H9 (cell line): ENCODE data around the gene FMOD. TPM values are rescaled to one million over a fixed set of nuclear protein-coding genes. Genes with fewer than 3 reads are reported as not detected.

Experiments
- DNase-seq: peaks from one replicate; pipeline ENCODE4 v3.0.0-alpha.2; 2017
- H2AFZ ChIP-seq: one replicate; pipeline ENCODE4 v1.6.1; 2013; ENCODE audit warnings: mild to moderate bottlenecking, low read length, control low read depth, moderate library complexity
- H2AK5ac ChIP-seq: 2 replicates; pipeline ENCODE4 v1.6.1; 2013; ENCODE audit warnings: low read length, control low read depth, mixed read lengths; ENCODE audit not compliant: insufficient read length
- H2BK120ac ChIP-seq: one replicate; pipeline ENCODE4 v1.6.1; 2013; ENCODE audit warnings: low read depth, mild to moderate bottlenecking, low read length, control low read depth, inconsistent platforms; ENCODE audit not compliant: poor library complexity, severe bottlenecking
- H2BK12ac ChIP-seq: 2 replicates; pipeline ENCODE4 v1.6.1; 2013; ENCODE audit warnings: low read length, control low read depth, mixed read lengths, low read depth; ENCODE audit not compliant: insufficient read length
- H2BK15ac ChIP-seq: 2 replicates; pipeline ENCODE4 v1.6.1; 2013; ENCODE audit warnings: low read depth, low read length, control low read depth
- H2BK20ac ChIP-seq: one replicate; pipeline ENCODE4 v1.6.1; 2013; ENCODE audit warnings: low read depth, mild to moderate bottlenecking, low read length, control low read depth, inconsistent platforms; ENCODE audit not compliant: poor library complexity, severe bottlenecking
- H2BK5ac ChIP-seq: 2 replicates; pipeline ENCODE4 v1.6.1; 2013; ENCODE audit warnings: low read length, control low read depth, mixed read lengths; ENCODE audit not compliant: insufficient read length
- H3K14ac ChIP-seq: 2 replicates; pipeline ENCODE4 v1.6.1; 2013; ENCODE audit warnings: low read length, control low read depth; ENCODE audit not compliant: insufficient read depth
- H3K18ac ChIP-seq: 2 replicates; pipeline ENCODE4 v1.6.1; 2013; ENCODE audit warnings: low read depth, mild to moderate bottlenecking, mixed read lengths, low read length, control low read depth; ENCODE audit not compliant: insufficient read length
- H3K23ac ChIP-seq: 2 replicates; pipeline ENCODE4 v1.6.1; 2013; ENCODE audit warnings: low read length, control low read depth, mixed read lengths, low read depth; ENCODE audit not compliant: insufficient read length
- H3K23me2 ChIP-seq: 2 replicates; pipeline ENCODE4 v1.6.1; 2013; ENCODE audit warnings: low read depth, mild to moderate bottlenecking, mixed read lengths, low read length, control low read depth; ENCODE audit not compliant: insufficient read length, poor library complexity, severe bottlenecking
- H3K27ac ChIP-seq: 2 replicates; pipeline ENCODE4 v1.5.1; 2013; ENCODE audit warnings: low read length, control low read depth, mixed read lengths, low read depth; ENCODE audit not compliant: insufficient read length
- H3K27me3 ChIP-seq: 2 replicates; pipeline ENCODE4 v1.6.1; 2013; ENCODE audit warnings: low read length, control low read depth, inconsistent platforms; ENCODE audit not compliant: insufficient read depth
- H3K4ac ChIP-seq: 2 replicates; pipeline ENCODE4 v1.6.1; 2013; ENCODE audit warnings: low read depth, mild to moderate bottlenecking, control low read depth, inconsistent platforms, low read length, moderate library complexity
- H3K4me1 ChIP-seq: 2 replicates; pipeline ENCODE4 v1.6.1; 2013; ENCODE audit warnings: low read length, control low read depth, inconsistent platforms; ENCODE audit not compliant: insufficient read depth
- H3K4me2 ChIP-seq: 2 replicates; pipeline ENCODE4 v1.6.1; 2013; ENCODE audit warnings: low read length, control low read depth, mixed read lengths; ENCODE audit not compliant: insufficient read length, insufficient read depth
- H3K56ac ChIP-seq: 2 replicates; pipeline ENCODE4 v1.6.1; 2013; ENCODE audit warnings: low read depth, mild to moderate bottlenecking, mixed read lengths, low read length, control low read depth; ENCODE audit not compliant: insufficient read length
- H3K79me1 ChIP-seq: 2 replicates; pipeline ENCODE4 v1.6.1; 2013; ENCODE audit warnings: low read depth, mild to moderate bottlenecking, moderate library complexity, low read length, control low read depth, inconsistent platforms; ENCODE audit not compliant: insufficient read depth, poor library complexity, severe bottlenecking
- H3K79me2 ChIP-seq: 2 replicates; pipeline ENCODE4 v1.6.1; 2013; ENCODE audit warnings: low read length, control low read depth, inconsistent platforms; ENCODE audit not compliant: insufficient read depth
- H3K9ac ChIP-seq: 2 replicates; pipeline ENCODE4 v1.6.1; 2013; ENCODE audit warnings: low read length, control low read depth, mixed read lengths; ENCODE audit not compliant: insufficient read length; ENCODE audit errors: extremely low read depth
- H3K9me3 ChIP-seq: one replicate; pipeline ENCODE4 v1.6.1; 2013; ENCODE audit warnings: low read depth, low read length, inconsistent platforms; ENCODE audit not compliant: control insufficient read depth
- H3T11ph ChIP-seq: one replicate; pipeline ENCODE4 v1.6.1; 2013; ENCODE audit warnings: mild to moderate bottlenecking, low read length, control low read depth, inconsistent platforms
- H4K20me1 ChIP-seq: one replicate; pipeline ENCODE4 v1.6.1; 2013; ENCODE audit not compliant: control insufficient read depth, insufficient read length, insufficient read depth
- H4K5ac ChIP-seq: 2 replicates; pipeline ENCODE4 v1.6.1; 2013; ENCODE audit warnings: low read depth, mild to moderate bottlenecking, mixed read lengths, low read length, control low read depth; ENCODE audit not compliant: insufficient read length
- H4K8ac ChIP-seq: replicated peaks from 2 replicates; pipeline ENCODE4 v1.6.1; 2013; ENCODE audit warnings: low read length, control low read depth, mixed read lengths, low read depth; ENCODE audit not compliant: insufficient read length
- H4K91ac ChIP-seq: 2 replicates; pipeline ENCODE4 v1.6.1; 2013; ENCODE audit warnings: low read depth, mild to moderate bottlenecking, moderate library complexity, mixed read lengths, low read length, control low read depth; ENCODE audit not compliant: insufficient read length
- H3K27ac Mint-ChIP-seq, 3 experiments: 2 replicates in 2 of 3; 3 replicates in 1 of 3; pipeline ENCODE4 v1.8.0; 2020 to 2021; ENCODE audit warnings: mixed read lengths in 3 of 3, mild to moderate bottlenecking in 1 of 3, moderate library complexity in 1 of 3
- H3K27me3 Mint-ChIP-seq: 2 replicates; pipeline ENCODE4 v1.8.0; 2021; ENCODE audit warnings: low read depth, mild to moderate bottlenecking, moderate library complexity, mixed read lengths
- H3K36me3 Mint-ChIP-seq, 3 experiments: 2 replicates in 2 of 3; 3 replicates in 1 of 3; pipeline ENCODE4 v1.8.0; 2020 to 2021; ENCODE audit warnings: low read depth in 3 of 3, mixed read lengths in 3 of 3; ENCODE audit not compliant: insufficient read depth in 1 of 3
- H3K4me1 Mint-ChIP-seq, 2 experiments: 2 replicates each; pipeline ENCODE4 v1.8.0; 2020; ENCODE audit warnings: mixed read lengths in 2 of 2
- H3K4me3 Mint-ChIP-seq, 2 experiments: 2 replicates in 1 of 2; 3 replicates in 1 of 2; pipeline ENCODE4 v1.8.0; 2020 to 2021; ENCODE audit warnings: mild to moderate bottlenecking in 2 of 2, mixed read lengths in 2 of 2, moderate library complexity in 1 of 2
- H3K9me3 Mint-ChIP-seq, 2 experiments: 2 replicates in 1 of 2; 3 replicates in 1 of 2; pipeline ENCODE4 v1.8.0; 2020; ENCODE audit warnings: mild to moderate bottlenecking in 2 of 2, mixed read lengths in 2 of 2, moderate library complexity in 1 of 2
- CTCF ChIP-seq: fragments of 200-600 bp; sonication (generic); conservative IDR thresholded peaks from 3 replicates; pipeline ENCODE4 v1.8.0; 2021; ENCODE audit warnings: antibody characterized with exemption, mild to moderate bottlenecking
- WGBS: extraction: QIAGEN DNeasy Blood & Tissue Kit; methylation state at CpG from one replicate; pipeline ENCODE4 v1.1.7; 2013; ENCODE audit warnings: missing lambda C conversion rate, low lambda C conversion rate, mixed read lengths; ENCODE audit not compliant: insufficient read length; ENCODE audit errors: extremely low coverage; 5-methylcytosine and 5-hydroxymethylcytosine counted together
- total RNA-seq: library from RNA; stranded (reverse); gene quantifications from 2 replicates; pipeline ENCODE4 v1.2.1, GENCODE V29; 2021

FMOD gene
- total RNA-seq, 1 experiment from 2014 or later, result not detected

GRCh38 chr1:203367057-203367456, 16.1 kb upstream of the FMOD start:
- Histone ChIP-seq H2AFZ (no peak overlapping the region), H2BK20ac (no peak overlapping the region), H2BK15ac (no peak overlapping the region), H3K4me1 (no peaks in the 10 kb centered on the region), H3K4me2 (no peak overlapping the region), H4K20me1 (no peaks in the 10 kb centered on the region), H4K5ac (no peak overlapping the region), H3K9me3 (no peaks in the 10 kb centered on the region), H3K23ac (no peak overlapping the region), H4K91ac (no peak overlapping the region), H3K14ac (no peak overlapping the region), H3K27me3 (no peaks in the 10 kb centered on the region), H3T11ph (no peak overlapping the region), H4K8ac (no peak overlapping the region), H3K79me1 (no peaks in the 10 kb centered on the region), H3K23me2 (no peaks in the 10 kb centered on the region), H3K27ac (no peak overlapping the region), H3K18ac (no peak overlapping the region), H2BK120ac (no peak overlapping the region), H2BK5ac (no peak overlapping the region), H2BK12ac (no peak overlapping the region), H3K9ac (no peak overlapping the region), H2AK5ac (no peak overlapping the region), H3K4ac (no peak overlapping the region), H3K79me2 (no peaks in the 10 kb centered on the region), H3K56ac (no peak overlapping the region)
- WGBS, result no CpG with 5 or more reads among the region's 4 CpGs
- Mint-ChIP-seq H3K27ac (no peak overlapping the region), H3K4me1 (0 out of 4 replicates have a peak, but pooled peaks cover 0 to 1% of the 10 kb centered on the region in 2 experiments), H3K9me3 (no peaks in the 10 kb centered on the region), H3K4me3 (no peak overlapping the region), H3K27me3 (peaks cover 23% of the 10 kb centered on the region), H3K36me3 (no peaks in the 10 kb centered on the region)
- no peak for TF ChIP-seq CTCF
- no peak for DNase-seq
